Stimulated activated naive B cell treated with anti-CD40 and anti-IgM and Interleukin-4, amounts not matched to agents 10 μg/mL and 1 μg/mL and 100 μg/mL, for 72 hours (primary cell): Measurements from ENCODE around the gene C6orf58.

ENCODE experiments used
- ATAC-seq, 2 donors: fragments of 150-1000 bp; cut with Tn5 transposase; replicated peaks; 2 replicates each; pipeline ENCODE4 v1.10.0; 2021; ENCODE audit warnings: moderate library complexity in 1 of 2
- DNase-seq: peaks from one replicate; pipeline ENCODE4 v3.0.0; 2021
- H3K27ac Mint-ChIP-seq: one replicate; pipeline ENCODE4 v1.8.0; 2022; ENCODE audit warnings: mild to moderate bottlenecking, mixed read lengths
- H3K27me3 Mint-ChIP-seq, 2 donors: one replicate each; pipeline ENCODE4 v1.8.0; 2022; ENCODE audit warnings: mixed read lengths in 2 of 2
- H3K36me3 Mint-ChIP-seq, 2 donors: one replicate each; pipeline ENCODE4 v1.8.0; 2022; ENCODE audit warnings: mixed read lengths in 2 of 2, mild to moderate bottlenecking in 1 of 2
- H3K4me1 Mint-ChIP-seq, 2 donors: one replicate each; pipeline ENCODE4 v1.8.0; 2022; ENCODE audit warnings: mixed read lengths in 2 of 2, mild to moderate bottlenecking in 1 of 2
- H3K4me3 Mint-ChIP-seq, 2 donors: one replicate each; pipeline ENCODE4 v1.8.0; 2022; ENCODE audit warnings: mild to moderate bottlenecking in 2 of 2, mixed read lengths in 2 of 2, moderate library complexity in 1 of 2
- H3K9me3 Mint-ChIP-seq, 2 donors: one replicate each; pipeline ENCODE4 v1.8.0; 2022; ENCODE audit warnings: mixed read lengths in 2 of 2, mild to moderate bottlenecking in 1 of 2

The C6orf58 gene

GRCh38 chr6:127635091-127635490 lies 58.1 kb downstream of the C6orf58 start:
- ATAC-seq: no peak
- Mint-ChIP-seq H3K27me3 (no peaks in the 10 kb centered on the region), H3K4me1 (no peaks in the 10 kb centered on the region), H3K36me3 (no peaks in the 10 kb centered on the region), H3K27ac (no peak overlapping the region), H3K4me3 (no peak overlapping the region), H3K9me3 (no peaks in the 10 kb centered on the region)
- no peak for DNase-seq

DNA sequence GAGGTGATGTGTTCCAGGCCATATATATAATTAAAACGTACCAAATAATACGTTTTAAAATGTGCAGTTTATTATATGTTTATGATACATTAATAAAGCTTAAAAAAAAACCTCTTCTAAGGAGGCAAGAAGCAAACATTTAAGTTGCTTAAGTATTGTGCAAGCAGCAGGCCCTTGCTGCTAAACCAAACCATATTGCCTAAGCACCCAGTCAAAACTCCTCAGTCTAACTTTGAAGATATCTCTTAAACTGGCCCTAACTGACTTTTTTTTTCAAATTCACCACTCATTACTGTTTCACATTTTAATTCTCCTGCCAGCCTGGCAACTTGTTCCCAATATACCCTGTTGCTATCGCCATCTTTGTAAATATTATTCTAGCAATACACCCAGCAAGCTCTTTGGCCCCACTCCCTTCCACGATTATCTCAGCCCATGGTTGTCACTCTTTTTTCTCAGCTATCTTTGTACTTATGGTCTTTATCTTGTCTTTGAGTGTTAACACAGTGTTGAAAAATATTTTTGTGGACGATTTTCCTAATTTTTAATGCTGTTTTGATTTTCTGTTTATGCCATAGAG lies 60.9 kb downstream of the C6orf58 start:
- Mint-ChIP-seq H3K27ac (no peak overlapping the region), H3K36me3 (no peaks in the 10 kb centered on the region), H3K4me3 (no peak overlapping the region), H3K27me3 (peaks cover 5 to 10% of the 10 kb centered on the region in 2 donors), H3K9me3 (no peaks in the 10 kb centered on the region), H3K4me1 (no peaks in the 10 kb centered on the region)
- ATAC-seq (no peak), DNase-seq (no peak)
